MM.1S (cell line): Measurements from ENCODE around the gene THRSP.

Experiments
- EZH2 ChIP-seq: fragments of 300-600 bp; sonication (generic); optimal IDR thresholded peaks from 2 replicates; pipeline ENCODE3; 2017; ENCODE audit warnings: low read depth, mild to moderate bottlenecking, antibody characterized with exemption, low read length, mixed read lengths
- TF ChIP-seq, protein P1 (sequence below): fragments of 300-600 bp; sonication (generic); IDR thresholded peaks from 2 replicates; pipeline ENCODE4 v1.5.1; 2016; ENCODE audit warnings: antibody characterized with exemption, low read length, mixed read lengths

DNA sequence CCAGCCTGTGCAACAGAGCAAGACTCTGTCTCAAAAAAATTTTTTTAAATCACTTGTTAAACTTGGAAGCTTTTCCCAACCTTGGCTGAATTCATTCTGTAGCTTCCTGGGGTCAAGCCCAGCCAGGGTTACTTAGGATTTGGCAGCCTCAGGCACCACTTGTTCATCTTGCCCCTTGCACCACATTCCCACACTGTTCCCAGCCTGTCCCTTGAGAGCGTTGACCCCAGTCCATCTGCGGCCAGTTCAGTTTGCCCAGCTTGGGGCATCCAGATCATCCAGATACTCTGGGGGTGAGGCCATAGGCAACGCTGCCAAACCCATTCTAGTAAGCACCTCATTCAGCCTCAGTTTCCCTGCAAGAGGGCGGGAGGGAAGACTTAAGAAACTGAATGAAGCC, 8.7 kb upstream of the THRSP start:
- TF ChIP-seq, protein P1, sequence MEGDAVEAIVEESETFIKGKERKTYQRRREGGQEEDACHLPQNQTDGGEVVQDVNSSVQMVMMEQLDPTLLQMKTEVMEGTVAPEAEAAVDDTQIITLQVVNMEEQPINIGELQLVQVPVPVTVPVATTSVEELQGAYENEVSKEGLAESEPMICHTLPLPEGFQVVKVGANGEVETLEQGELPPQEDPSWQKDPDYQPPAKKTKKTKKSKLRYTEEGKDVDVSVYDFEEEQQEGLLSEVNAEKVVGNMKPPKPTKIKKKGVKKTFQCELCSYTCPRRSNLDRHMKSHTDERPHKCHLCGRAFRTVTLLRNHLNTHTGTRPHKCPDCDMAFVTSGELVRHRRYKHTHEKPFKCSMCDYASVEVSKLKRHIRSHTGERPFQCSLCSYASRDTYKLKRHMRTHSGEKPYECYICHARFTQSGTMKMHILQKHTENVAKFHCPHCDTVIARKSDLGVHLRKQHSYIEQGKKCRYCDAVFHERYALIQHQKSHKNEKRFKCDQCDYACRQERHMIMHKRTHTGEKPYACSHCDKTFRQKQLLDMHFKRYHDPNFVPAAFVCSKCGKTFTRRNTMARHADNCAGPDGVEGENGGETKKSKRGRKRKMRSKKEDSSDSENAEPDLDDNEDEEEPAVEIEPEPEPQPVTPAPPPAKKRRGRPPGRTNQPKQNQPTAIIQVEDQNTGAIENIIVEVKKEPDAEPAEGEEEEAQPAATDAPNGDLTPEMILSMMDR: no peak
- TF ChIP-seq EZH2: no peak
